GM19023 (cell line): ENCODE results near the gene FSTL4.
"Not testable (repeated sequence)": the region's sequence is repeated elsewhere in the genome, so short reads cannot be mapped to it uniquely, and the experiment has no call there.

Source experiments
- ATAC-seq: cut with Tn5 transposase; IDR thresholded peaks from one replicate; pipeline ENCODE4 v1.9.1; 2021; ENCODE audit warnings: mild to moderate bottlenecking, moderate library complexity; ENCODE audit not compliant: unreplicated experiment

The FSTL4 gene

DNA sequence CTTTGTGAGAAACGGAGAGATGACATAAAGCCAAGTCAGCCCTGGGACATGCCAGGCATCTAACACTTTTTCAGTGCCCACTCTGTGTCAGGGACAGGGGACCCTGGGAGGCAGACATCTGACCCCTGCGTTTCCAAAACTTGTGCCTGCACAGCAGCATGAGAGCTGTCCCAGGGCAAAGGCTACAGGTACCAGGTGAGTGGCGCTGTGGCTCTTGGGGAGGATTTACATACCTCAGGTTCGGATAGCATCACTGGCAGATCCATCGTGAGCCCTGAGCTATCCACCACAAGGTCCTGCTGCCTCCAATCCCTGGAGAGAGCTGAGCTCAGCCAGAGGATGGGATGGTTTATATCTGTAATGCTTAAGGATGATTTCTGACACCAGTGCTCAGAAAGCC lies 52.4 kb downstream of the FSTL4 start:
- ATAC-seq = no peak

DNA sequence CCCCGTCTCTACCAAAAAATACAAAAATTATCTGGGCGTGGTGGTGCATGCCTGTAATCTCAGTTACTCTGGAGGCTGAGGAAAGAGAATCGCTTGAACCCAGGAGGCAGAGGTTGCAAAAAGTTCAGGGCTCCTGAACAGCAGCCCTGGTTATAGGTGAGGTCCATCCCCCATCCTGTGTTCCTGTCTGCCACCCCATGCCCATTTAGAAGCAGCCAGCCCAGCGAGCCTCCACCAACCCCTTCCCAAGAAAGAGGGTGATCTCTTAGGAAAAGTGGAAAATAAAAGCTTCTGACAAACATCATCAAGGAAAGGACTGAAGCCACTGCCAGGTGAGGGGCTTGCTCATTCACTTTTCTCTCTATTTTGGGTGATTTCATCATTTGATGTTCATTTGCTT lies 55.8 kb downstream of the FSTL4 start:
- no peak for ATAC-seq

DNA sequence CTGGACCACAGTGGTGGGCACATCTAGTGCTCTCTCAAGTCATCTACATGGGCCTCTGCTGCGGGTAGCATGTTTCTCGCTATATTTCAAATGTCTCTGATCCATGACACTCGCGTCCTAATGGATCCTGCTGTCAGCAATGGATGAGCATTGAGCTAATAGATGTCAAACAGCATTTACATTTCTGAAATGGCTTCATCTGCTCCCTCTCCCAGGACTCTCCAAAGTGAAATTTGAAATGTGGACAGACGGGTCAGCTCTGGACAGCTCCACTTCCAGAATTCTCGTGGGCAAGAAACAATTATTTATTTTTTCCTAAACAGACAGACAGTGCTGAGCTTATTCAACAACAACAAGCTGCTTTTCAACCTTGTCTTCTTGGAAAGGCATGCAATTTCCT lies 58.1 kb downstream of the FSTL4 start:
- no peak for ATAC-seq

DNA sequence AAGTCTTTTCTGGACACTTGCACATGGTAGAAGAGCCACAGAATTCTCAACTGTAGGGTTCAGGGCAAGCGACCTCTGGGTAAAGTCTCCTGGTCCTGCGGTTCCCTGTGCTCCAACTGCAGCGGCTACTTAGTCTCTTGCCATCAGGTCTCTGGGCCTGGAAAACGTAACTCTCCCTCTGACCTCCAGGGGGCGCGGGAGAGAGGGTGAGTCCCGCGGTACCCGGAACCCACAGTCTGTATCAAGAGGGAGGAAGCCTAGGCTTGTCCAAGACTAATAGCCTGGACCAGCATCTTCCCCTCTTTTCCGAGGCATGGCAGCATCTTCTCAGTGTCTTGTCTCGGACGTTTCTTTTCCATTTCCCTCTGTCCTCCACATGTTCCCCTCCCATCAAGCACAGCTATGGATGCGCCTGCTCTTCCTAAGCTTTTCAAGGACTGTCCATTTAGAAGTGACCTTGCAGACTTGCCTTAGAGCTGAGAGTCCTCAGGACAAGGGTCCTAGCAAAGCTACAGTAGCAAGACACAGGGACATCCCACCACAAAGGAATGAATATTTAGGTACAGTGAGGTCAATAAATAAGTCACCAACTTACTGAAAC lies 59.3 kb downstream of the FSTL4 start:
- peak; percentile 69 for ATAC-seq

DNA sequence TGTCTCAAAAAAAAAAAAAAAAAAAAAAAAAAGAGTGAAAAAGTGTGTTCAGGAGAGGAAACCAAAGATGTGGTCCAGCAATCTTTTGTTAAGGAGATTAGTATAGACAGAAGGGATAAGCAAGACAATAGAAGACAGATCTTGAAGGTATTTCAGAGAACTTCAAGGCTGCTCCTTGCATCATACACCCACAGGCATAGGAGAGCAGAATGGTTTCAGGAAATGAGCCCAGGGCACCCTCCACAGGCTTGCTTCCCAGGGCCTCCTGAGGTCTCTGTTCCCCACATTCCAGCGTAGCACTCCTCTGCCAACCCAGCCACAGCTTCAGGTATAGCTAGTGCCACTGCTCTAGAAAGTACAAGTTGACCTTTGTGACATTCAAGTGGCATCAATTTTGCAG lies 65.8 kb downstream of the FSTL4 start:
- ATAC-seq = no peak

DNA sequence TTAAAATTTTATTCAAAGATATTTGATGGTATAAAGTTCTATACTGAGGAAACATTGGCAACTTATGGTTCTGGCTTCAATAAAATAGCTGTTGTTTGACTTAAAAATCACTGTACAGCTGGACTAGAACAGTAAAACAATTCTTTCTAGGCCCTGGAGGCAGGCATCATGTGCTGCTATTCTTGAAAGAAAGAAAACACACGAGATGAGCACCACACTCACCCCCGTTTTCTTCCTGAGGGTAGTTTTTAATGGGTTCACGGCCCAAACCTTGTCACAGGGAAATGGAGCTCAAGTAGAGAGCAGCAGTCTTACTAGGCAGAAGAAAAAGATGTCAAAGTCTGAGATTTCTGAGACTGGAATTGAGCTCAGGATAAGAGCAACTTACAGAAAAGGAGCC lies 68.0 kb downstream of the FSTL4 start:
- ATAC-seq = no peak

DNA sequence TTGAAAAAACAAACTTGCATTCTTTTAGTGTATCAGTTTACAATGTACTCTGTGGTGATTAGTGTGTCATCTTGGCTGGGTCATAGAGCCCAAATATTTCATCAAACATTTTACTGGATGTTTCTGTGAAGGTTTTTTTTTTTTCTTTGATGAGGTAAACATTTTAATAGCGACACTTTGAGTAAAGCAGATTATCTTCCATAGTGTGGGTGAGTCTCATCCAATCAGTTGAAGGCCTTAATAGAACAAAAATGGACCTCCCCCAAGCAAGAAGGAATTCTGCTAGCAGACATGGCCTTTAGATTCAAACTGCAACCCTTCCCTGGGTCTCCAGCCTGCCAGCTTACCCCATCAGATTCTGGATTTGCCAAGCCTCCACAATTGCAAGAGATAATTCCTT lies 72.5 kb downstream of the FSTL4 start:
- no peak for ATAC-seq

DNA sequence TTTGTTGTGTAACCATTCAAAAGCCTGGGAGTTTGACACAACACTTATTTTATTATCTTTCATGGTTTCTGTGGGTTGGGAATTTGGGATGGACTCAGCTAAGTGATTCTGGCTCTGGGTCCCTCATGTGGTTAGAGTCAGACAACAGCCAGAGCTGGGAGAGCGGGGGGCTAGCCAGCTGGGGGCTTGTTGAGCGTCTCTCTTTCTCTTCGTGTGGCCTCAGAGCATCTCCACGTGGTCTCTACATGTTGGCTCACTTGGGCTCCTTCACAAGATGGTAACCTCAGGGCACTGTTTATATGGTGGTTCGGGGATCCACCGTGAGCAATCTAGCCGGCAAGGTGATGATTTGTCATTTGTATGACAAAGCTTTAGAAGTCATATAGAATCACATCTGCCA lies 73.6 kb downstream of the FSTL4 start:
- no peak for ATAC-seq

DNA sequence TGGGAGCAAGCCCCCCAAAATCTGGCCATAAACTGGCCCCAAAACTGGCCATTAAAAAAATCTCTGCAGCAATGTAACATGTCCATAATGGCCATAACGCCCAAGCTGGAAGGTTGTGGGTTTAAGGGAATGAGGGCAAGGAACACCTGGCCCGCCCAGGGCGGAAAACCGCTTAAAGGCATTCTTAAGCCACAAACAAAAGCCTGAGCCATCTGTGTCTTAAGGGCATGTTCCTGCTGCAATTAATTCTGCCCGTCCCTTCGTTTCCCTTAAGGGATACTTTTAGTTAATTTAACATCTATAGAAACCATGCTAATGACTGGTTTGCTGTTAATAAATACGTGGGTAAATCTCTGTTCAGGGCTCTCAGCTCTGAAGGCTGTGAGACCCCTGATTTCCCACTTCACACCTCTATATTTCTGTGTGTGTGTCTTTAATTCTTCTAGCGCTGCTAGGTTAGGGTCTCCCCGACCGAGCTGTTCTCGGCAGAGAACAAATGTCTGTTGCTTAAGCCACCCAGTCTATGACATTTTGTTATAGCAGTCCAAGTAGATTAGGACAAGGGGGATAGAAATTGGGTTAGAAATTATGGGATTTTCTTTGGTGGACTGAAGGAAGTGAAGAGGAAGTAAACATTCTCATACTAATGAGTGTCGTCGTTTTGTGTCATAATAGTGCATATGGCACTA lies 77.0 kb downstream of the FSTL4 start:
- ATAC-seq = not testable (repeated sequence)

DNA sequence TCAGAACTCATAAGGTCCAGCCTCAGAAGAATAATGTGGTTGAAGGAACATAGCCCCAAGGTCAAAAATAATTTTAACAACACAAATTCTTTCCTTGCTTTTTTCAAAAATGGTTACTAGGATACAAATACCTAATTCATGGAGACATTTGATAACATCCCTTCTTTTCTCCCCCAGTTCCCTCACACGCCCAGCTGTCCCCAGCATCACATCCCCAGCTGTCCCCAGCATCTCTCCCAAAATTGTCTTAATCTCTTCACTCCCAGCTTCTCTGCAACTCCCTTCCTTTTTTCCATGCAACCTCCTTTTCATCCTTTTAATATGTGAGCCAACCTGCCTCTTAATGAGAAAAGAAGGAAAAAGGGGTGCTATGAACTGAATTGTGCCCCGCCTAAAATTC lies 77.8 kb downstream of the FSTL4 start:
- no peak for ATAC-seq

DNA sequence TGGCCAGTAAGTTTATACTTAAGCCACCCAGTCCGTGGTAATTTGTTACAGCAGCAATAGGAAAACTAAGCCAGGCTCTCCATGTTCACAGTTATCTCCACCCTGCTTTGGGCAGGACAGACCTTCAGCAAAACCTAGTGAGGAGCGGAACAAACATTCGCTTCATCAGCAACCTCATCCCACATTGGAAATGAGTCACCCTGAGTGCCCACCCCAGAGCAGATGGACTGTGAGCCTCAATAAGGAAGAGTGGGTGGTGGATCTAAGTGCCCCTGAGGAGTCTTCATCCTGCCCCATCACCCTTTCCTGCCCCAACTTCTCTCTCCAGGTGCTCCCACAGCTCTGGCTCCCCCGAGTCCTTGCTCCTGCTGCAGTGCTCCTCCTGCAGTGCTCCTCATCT lies 78.8 kb downstream of the FSTL4 start:
- ATAC-seq = no peak

DNA sequence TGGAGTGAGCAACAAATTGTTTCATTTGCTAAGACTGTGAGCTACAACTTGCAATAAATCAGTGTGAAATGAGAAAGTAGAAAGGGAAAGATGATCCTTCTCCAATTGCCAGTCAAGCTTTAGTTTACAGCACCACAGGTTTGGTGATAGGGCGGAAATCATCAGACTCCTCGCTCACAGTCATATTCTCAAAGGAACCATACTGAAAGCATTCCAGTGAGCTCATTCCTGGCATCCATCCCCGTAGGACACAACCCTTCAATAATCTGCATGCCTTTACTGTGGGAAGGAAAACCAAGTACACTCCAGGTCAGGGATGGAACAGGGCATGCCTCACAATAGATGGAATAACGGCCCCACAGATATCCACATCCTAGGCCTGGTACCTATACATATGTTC lies 80.7 kb downstream of the FSTL4 start:
- ATAC-seq = no peak

DNA sequence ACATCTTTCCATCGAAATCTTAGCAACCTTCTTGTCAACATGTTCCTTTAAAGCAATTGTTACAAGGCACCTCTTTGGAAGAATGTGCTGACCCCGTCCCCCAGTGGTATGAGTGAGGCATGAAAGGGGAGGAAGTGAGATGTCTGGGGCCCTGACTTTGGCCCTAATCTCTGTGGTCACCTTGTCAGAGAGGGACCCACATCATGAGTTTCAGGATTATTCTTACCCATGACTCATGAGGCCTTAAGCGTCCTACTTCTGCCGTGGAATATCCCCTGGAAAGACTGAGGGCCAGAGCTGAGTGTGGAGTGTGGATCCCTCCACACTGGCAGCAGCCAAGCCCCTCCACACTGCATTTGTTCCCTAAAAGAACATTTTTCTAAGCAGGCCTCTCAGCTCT lies 81.2 kb downstream of the FSTL4 start:
- ATAC-seq = peak; percentile 78

DNA sequence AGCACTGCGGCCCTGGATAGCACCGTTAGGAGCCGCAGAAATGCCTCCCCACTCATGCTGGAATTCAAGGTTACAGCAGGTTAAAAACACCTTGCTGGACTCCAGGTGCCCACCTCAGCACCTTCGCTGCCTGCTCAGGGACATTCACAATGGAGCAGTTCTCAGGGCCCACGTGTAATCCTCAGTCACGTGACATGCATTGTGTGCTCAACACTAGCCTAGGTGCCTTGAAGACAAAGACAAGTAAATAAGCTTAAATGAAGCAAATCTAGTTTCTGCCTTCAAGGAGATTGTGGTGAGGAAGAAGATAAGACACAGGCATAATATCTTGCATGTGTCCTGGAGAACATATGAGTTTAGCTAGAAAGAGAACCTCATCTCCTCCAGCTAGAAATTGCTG lies 82.1 kb downstream of the FSTL4 start:
- ATAC-seq = no peak

DNA sequence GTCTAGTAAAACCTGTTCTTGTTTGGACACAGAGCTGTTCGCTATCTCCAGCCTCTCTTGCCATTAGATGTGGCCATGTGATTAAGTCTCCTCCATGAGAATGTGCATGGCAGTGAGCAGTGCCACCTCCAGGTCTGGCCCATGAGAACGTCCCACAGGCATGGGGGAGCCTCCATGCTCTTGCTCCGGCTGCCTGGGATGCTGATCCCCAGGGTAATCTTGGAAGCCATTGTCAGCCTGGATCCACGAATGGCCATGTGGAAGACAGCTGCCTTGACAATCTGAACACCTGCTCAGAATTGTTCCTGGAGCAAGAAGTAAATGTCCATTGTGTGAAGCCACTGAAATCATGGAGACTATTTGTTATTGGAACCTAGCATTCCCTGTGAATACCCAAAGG lies 83.5 kb downstream of the FSTL4 start:
- ATAC-seq = no peak

DNA sequence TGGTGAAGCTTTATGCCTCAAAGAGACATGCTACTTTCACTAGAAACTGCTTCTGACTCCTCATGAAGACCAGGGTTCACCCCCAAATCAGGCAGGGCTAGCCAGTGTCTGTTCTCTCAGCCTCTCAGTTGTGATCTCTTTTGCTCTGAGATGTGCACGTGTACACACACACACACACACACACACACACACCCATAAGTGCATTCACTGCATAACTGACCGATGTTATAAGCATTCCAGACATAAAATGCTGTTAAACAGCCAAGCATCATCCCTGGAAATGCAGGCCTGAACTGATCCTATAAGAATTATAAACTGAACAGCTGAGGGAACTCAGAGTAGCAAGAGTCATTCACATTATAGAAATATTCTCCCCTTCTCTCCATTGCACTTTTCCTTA lies 85.0 kb downstream of the FSTL4 start:
- no peak for ATAC-seq

DNA sequence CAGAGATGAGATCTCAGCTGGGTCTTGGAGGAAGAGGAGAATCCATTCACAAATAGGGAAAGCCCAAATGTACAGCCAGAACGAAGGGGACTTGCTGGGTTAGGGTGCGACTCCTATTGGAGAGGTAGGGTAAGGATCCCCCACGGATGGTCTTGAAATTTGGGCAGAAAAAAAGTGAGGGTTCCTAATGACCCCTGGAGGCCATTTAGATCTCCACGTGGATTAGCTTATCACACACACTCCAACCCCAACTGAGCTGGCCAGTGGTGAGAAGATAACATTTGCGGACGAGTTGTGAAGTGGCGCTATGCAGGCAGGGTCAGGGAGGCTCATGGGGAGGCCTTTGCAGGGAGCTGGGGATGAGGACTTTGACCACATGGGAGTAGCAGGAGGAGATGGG lies 86.0 kb downstream of the FSTL4 start:
- no peak for ATAC-seq

DNA sequence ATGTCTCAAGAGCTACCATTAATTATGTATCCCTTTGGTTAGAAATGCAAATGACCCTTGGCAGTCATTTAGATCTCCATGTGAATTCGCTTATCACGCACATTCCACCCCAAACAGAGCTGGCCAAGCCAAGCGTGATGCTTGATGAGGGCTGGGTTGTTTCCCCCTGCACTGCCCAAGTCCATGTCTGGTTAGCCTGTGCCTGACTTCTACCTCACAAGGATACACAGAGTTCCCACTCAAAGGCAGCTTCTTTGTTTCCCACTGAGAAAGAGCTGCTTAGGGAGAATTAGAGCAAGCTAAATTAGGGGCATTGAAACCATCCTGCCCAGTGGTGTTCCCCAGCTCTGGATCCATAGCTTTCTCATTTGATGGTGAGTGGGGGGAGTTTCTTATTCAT lies 87.2 kb downstream of the FSTL4 start:
- ATAC-seq = no peak

DNA sequence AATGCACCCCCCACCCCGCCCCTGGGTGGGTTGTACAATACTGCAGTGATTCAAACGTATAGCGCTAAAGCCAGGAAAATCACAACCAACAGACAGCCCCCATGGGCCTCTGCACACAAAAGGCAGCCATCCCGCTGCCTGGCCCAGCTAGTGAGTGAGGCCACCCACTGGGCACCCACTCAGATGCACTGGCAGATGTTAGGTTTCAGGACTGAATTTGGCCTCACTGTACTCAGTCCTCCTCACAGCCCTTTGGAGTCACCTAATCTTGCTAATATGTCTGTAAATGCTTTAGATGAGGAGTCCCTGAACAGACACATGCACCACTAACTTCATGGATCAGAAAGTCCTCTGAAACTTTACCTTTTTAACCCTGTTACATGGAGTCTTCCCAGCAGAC lies 87.7 kb downstream of the FSTL4 start:
- ATAC-seq = no peak

DNA sequence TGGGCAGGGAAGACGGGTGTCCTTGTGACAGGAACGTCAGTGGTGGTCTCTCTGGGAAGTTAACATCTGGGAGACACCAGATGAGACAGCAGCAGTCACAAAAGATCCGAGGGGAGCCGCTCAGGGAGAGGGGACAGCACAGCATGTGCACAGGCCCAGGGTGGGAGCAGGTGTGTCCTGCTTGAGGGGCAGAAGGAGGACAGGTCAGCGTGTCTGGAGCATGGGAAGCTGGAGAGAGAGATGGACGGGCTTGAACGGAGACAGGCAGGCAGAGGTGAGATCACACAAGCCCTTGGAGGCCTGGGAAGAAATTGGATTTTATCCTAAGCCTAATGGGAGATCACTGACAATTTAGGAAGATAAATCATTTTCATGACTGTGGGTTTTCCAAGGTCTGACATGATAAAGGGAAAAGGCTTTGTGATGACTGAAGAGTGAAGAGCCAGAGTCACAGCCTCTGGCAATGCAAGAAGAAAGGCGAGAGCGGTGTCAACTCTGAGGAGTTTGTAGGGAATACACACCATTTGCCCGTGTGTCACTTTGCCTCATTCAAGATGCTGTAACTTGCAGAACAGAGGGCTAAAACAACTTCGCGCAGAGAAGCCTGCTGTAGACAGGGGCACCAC lies 88.3 kb downstream of the FSTL4 start:
- no peak for ATAC-seq

DNA sequence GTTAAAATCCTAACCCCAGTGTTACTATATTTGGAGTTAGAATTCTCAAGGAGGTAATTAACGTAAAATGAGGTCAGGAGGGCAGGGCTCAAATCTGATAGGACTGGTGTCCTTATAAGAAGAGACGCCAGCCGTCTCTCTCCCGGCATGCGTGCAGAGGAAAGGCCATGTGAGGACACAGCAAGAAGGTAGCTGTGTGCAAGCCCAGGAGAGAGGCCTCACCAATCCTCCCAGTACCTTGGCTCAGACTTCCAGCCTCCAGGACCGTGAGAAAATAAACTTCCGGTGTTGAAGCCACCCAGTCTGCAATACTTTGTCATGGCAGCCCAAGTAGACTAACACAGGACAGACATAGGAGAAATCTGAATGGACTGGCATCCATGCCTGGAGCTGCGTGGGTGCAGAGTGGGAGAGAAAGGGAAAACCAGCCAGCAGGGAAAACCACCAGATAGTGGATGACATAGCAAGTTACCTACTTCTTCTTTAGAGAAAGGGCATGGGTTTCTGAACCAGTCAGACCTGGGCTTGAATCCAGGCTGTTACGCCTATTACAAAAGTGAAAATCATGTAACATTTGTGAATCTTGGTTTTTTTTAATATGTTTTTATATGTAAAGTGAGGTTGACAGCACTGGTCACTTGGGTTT lies 89.2 kb downstream of the FSTL4 start:
- no peak for ATAC-seq

DNA sequence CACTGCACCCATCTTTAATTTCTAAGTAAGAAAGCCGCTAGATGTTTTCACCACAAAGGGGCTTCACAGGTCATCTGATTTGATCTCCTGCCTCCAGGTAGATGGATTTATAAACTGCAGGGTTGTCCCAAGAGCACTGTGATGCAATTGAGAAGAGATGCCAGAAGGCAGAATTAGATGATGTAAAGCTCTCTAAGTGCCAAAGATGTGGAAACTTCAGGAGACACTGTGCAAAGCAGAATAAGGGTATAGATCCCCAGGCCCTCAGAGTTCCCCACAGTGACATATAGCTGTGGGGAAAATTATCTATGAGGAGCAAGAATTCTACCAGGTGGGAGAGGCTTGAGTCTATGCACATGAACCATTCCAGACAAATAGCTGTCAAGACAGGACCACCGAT lies 90.5 kb downstream of the FSTL4 start:
- ATAC-seq = no peak
